Lower lobe of right lung (tissue), 2 donors: ENCODE results near the gene COPS2. TPM values are rescaled to one million over a fixed set of nuclear protein-coding genes. Genes with fewer than 3 reads are reported as not detected.

Source experiments
- ATAC-seq, 2 donors: fragments of 200-7000 bp; cut with Tn5 transposase; one replicate each; pipeline ENCODE4 v1.9.1; 2020 to 2022; ENCODE audit warnings: mild to moderate bottlenecking in 2 of 2, moderate library complexity in 2 of 2
- DNase-seq: peaks from one replicate; pipeline ENCODE4 v3.0.0-alpha.2; 2020
- H3K27ac ChIP-seq: fragments of 200-600 bp; one replicate; pipeline ENCODE4 v1.8.0; 2022
- H3K27me3 ChIP-seq: fragments of 200-600 bp; one replicate; pipeline ENCODE4 v1.8.0; 2022; ENCODE audit warnings: low read depth
- H3K36me3 ChIP-seq: fragments of 200-600 bp; one replicate; pipeline ENCODE4 v1.8.0; 2022; ENCODE audit warnings: mild to moderate bottlenecking
- H3K4me1 ChIP-seq: fragments of 200-600 bp; one replicate; pipeline ENCODE4 v1.8.0; 2022
- H3K4me3 ChIP-seq: fragments of 200-600 bp; one replicate; pipeline ENCODE4 v1.8.0; 2022; ENCODE audit warnings: mild to moderate bottlenecking
- H3K9me3 ChIP-seq: fragments of 200-600 bp; one replicate; pipeline ENCODE4 v1.8.0; 2022
- intact Hi-C: fragments of 100-400 bp; cut with DNase I; formaldehyde crosslinking; loops from one replicate; pipeline ENCODE4 v1.11.0; 2022
- total RNA-seq: library from RNA; stranded (reverse); fragmentation: NEBNext Ultra II Directional; extraction: Animal tissue kit (Norgen Biotek cat#: 25700); gene quantifications from one replicate; pipeline ENCODE4 v1.2.1, GENCODE V29; 2021
- TF ChIP-seq, protein P1 (sequence below): fragments of 200-600 bp; IDR thresholded peaks from one replicate; pipeline ENCODE4 v1.8.0; 2022; ENCODE audit warnings: antibody characterized with exemption, mild to moderate bottlenecking
- donor health status: DM: no; HTN: yes; CAD: no; lungs with severe emphysema.

COPS2 gene
- total RNA-seq, 1 donor from 2014 or later = 55.6 TPM

DNA sequence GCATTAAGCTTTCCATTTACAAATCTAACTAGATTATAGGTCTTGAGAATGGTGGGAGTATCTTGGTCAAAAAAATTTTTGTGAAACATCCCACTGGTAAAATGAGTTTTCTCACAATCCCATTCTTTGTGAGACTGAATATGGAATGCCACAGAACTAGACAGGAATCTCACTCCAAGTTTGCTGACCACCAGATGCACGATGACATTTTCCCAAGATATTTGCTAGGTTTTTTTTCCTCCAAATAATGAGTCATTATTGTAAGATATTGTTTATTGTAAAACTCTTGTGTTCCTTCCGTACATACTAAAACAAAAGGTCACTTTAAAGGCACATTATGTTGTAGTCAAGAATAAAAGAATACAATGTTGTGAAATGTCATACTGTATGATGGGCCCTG lies 53.9 kb downstream of the COPS2 start:
- ATAC-seq = no peak

DNA sequence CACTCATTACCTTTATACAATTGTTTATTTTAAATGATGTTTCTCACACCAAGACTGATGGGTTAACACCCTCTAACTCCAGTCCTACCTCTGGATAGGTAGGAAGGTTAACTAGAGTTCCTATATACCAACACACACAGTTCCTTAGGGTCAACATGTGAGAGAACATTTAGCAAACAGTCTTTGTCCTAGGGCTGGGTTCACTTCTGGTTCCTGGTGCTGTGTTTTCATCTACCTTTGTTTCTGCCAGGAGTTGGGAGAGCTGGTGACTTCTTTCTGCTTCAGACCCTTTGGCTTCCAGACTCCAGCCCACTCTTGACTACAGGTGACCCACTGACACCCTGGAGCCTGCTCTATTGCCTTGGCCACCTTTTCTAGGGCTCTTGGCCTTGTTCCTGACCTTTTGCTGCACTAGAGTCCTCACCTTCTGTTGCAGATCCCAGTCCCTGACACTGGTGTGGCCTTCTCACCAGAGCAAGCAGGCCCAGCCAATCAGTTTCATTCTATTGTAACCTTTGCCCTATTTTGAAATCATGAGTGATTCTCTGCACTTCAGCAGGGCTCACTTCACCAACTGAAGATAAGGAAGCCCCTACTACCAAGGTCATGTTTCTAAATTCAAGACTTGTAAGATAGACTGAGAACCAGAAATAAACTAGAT lies 59.2 kb downstream of the COPS2 start:
- Histone ChIP-seq H3K27me3 (no peaks in the 10 kb centered on the region), H3K36me3 (no peaks in the 10 kb centered on the region), H3K4me3 (no peak overlapping the region), H3K27ac (peak overlapping the region; percentile 10), H3K4me1 (no peaks in the 10 kb centered on the region), H3K9me3 (no peaks in the 10 kb centered on the region)
- no peak for DNase-seq
- ATAC-seq = peak; percentile 37 to 42
- intact Hi-C loops = no loop called here
- TF ChIP-seq, protein P1, sequence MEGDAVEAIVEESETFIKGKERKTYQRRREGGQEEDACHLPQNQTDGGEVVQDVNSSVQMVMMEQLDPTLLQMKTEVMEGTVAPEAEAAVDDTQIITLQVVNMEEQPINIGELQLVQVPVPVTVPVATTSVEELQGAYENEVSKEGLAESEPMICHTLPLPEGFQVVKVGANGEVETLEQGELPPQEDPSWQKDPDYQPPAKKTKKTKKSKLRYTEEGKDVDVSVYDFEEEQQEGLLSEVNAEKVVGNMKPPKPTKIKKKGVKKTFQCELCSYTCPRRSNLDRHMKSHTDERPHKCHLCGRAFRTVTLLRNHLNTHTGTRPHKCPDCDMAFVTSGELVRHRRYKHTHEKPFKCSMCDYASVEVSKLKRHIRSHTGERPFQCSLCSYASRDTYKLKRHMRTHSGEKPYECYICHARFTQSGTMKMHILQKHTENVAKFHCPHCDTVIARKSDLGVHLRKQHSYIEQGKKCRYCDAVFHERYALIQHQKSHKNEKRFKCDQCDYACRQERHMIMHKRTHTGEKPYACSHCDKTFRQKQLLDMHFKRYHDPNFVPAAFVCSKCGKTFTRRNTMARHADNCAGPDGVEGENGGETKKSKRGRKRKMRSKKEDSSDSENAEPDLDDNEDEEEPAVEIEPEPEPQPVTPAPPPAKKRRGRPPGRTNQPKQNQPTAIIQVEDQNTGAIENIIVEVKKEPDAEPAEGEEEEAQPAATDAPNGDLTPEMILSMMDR = no peak

More for the DNA sequence above, 53.9 kb downstream of the COPS2 start:
- Histone ChIP-seq H3K4me3 (no peak overlapping the region), H3K27ac (no peak overlapping the region), H3K27me3 (no peaks in the 10 kb centered on the region), H3K36me3 (no peaks in the 10 kb centered on the region), H3K4me1 (no peaks in the 10 kb centered on the region), H3K9me3 (no peaks in the 10 kb centered on the region)
- TF ChIP-seq, protein P1 = no peak
- intact Hi-C loops = no loop called here
- DNase-seq = no peak

GRCh38 chr15:49094923-49095322 lies 60.5 kb downstream of the COPS2 start:
- TF ChIP-seq, protein P1 = no peak
- H3K4me3 ChIP-seq = no peak overlapping the region
- DNase-seq = no peak
- no peaks in the 10 kb centered on the region for H3K36me3 ChIP-seq
- H3K27ac ChIP-seq = no peak overlapping the region
- H3K4me1 ChIP-seq = no peaks in the 10 kb centered on the region
- no peak for ATAC-seq
- intact Hi-C loops = no loop called here
- H3K9me3 ChIP-seq = no peaks in the 10 kb centered on the region
- no peaks in the 10 kb centered on the region for H3K27me3 ChIP-seq

GRCh38 chr15:49093252-49094105 lies 61.9 kb downstream of the COPS2 start:
- Histone ChIP-seq H3K27ac (no peak overlapping the region), H3K9me3 (no peaks in the 10 kb centered on the region)

GRCh38 chr15:49088996-49089395 lies 66.4 kb downstream of the COPS2 start:
- Histone ChIP-seq H3K27ac (no peak overlapping the region), H3K4me1 (no peaks in the 10 kb centered on the region), H3K27me3 (no peaks in the 10 kb centered on the region), H3K4me3 (no peak overlapping the region), H3K9me3 (no peaks in the 10 kb centered on the region), H3K36me3 (no peaks in the 10 kb centered on the region)
- intact Hi-C loops = no loop called here
- DNase-seq (no peak), ATAC-seq (no peak)
- TF ChIP-seq, protein P1 = no peak

More at GRCh38 chr15:49093252-49094105, 61.9 kb downstream of the COPS2 start:
- no peaks in the 10 kb centered on the region for H3K27me3 ChIP-seq
- TF ChIP-seq, protein P1 = no peak
- no peaks in the 10 kb centered on the region for H3K4me1 ChIP-seq
- H3K4me3 ChIP-seq = no peak overlapping the region
- intact Hi-C loops = no loop called here
- no peaks in the 10 kb centered on the region for H3K36me3 ChIP-seq
- DNase-seq (no peak), ATAC-seq (peak in 1 of 2 donors; percentile 59)
